SH-SY5Y (cell line): ENCODE measurements around the gene RAB40B.

Experiments
- GATA2 ChIP-seq: IDR thresholded peaks from 2 replicates; pipeline ENCODE4 v1.6.1; 2011; ENCODE audit warnings: mild to moderate bottlenecking, low read depth, low read length
- GATA3 ChIP-seq: IDR thresholded peaks from 2 replicates; pipeline ENCODE4 v1.6.1; 2011; ENCODE audit warnings: low read depth, mild to moderate bottlenecking, low read length, moderate library complexity

RAB40B gene

GRCh38 chr17:82615084-82616020 lies 83.1 kb downstream of the RAB40B start:
- TF ChIP-seq GATA2 (no peak), GATA3 (no peak)

- TF ChIP-seq GATA2 (no peak), GATA3 (no peak)
Measured at GRCh38 chr17:82614095-82614631, 84.3 kb downstream of the RAB40B start.

GRCh38 chr17:82613283-82614094 lies 85.0 kb downstream of the RAB40B start:
- TF ChIP-seq GATA3 (no peak), GATA2 (no peak)

- TF ChIP-seq GATA2 (peak; percentile 98), GATA3 (no peak; the same call in none of the 2 replicates)
Measured at GRCh38 chr17:82611140-82612058, 87.1 kb downstream of the RAB40B start.

GRCh38 chr17:82609655-82610054 lies 88.8 kb downstream of the RAB40B start:
- TF ChIP-seq GATA2 (no peak; the same call in 1 of the 2 replicates), GATA3 (no peak)

- TF ChIP-seq GATA2 (no peak), GATA3 (no peak)
Measured at GRCh38 chr17:82608816-82609215, 89.7 kb downstream of the RAB40B start.

GRCh38 chr17:82605939-82606600 lies 92.4 kb downstream of the RAB40B start:
- TF ChIP-seq GATA2 (no peak), GATA3 (no peak)
